ENCODE measurements around the gene YWHAB.
A peak's percentile ranks its signal among the peaks of the same experiment; 100 is the strongest.

YWHAB gene

GRCh38 chr20:44887466-44887865 lies 2.0 kb downstream of the YWHAB start:
- peak overlapping the region; percentile 97 for H3K4me3 ChIP-seq (ENCODE audit: control insufficient read depth, low read depth, low read length)

GRCh38 chr20:44888226-44889103 lies 3.0 kb downstream of the YWHAB start:
- TF ChIP-seq, protein P1, sequence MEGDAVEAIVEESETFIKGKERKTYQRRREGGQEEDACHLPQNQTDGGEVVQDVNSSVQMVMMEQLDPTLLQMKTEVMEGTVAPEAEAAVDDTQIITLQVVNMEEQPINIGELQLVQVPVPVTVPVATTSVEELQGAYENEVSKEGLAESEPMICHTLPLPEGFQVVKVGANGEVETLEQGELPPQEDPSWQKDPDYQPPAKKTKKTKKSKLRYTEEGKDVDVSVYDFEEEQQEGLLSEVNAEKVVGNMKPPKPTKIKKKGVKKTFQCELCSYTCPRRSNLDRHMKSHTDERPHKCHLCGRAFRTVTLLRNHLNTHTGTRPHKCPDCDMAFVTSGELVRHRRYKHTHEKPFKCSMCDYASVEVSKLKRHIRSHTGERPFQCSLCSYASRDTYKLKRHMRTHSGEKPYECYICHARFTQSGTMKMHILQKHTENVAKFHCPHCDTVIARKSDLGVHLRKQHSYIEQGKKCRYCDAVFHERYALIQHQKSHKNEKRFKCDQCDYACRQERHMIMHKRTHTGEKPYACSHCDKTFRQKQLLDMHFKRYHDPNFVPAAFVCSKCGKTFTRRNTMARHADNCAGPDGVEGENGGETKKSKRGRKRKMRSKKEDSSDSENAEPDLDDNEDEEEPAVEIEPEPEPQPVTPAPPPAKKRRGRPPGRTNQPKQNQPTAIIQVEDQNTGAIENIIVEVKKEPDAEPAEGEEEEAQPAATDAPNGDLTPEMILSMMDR (conservative IDR thresholded peaks at IDR 0.05; ENCODE audit: control insufficient read depth, insufficient read depth, low read depth, low read length), result peak; percentile 40
- DNase-seq (ENCODE audit: low read depth), result peak; percentile 38
- no peak overlapping the region for H3K4me3 ChIP-seq (ENCODE audit: control insufficient read depth, low read depth, low read length)

More at GRCh38 chr20:44887466-44887865, 2.0 kb downstream of the YWHAB start:
- TF ChIP-seq, protein P1 (conservative IDR thresholded peaks at IDR 0.05; ENCODE audit: control insufficient read depth, insufficient read depth, low read depth, low read length), result no peak
- DNase-seq (ENCODE audit: low read depth), result no peak

GRCh38 chr20:44891826-44892225 lies 6.3 kb downstream of the YWHAB start:
- DNase-seq (ENCODE audit: low read depth), result no peak
- TF ChIP-seq, protein P1 (conservative IDR thresholded peaks at IDR 0.05; ENCODE audit: control insufficient read depth, insufficient read depth, low read depth, low read length), result no peak
- H3K4me3 ChIP-seq (ENCODE audit: control insufficient read depth, low read depth, low read length), result no peak overlapping the region

DNA sequence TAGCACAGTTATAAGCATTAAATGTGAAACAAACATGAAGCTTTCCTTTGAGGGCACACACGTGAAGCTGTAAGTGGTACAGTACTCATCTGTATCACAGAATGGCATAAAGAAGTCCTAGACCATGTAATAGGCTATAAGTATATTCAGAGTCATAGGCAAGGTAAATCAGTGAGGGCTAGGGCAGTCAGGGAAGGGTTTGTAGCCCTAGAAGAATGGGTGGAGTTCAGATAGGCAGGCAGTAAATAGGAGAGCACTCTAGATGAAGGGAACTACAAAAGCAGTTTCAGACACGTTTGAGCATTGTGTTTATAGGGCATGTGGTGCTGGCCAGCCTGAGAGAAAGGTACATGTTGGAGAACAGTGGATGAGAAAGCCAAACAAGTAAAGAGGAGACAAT lies 9.5 kb downstream of the YWHAB start:
- DNase-seq (ENCODE audit: low read depth), result no peak
- TF ChIP-seq, protein P1 (conservative IDR thresholded peaks at IDR 0.05; ENCODE audit: control insufficient read depth, insufficient read depth, low read depth, low read length), result no peak
- H3K4me3 ChIP-seq (ENCODE audit: control insufficient read depth, low read depth, low read length), result no peak overlapping the region

GRCh38 chr20:44896583-44896982 lies 11.1 kb downstream of the YWHAB start:
- TF ChIP-seq, protein P1 (conservative IDR thresholded peaks at IDR 0.05; ENCODE audit: control insufficient read depth, insufficient read depth, low read depth, low read length), result no peak
- H3K4me3 ChIP-seq (ENCODE audit: control insufficient read depth, low read depth, low read length), result no peak overlapping the region
- no peak for DNase-seq (ENCODE audit: low read depth)

- TF ChIP-seq, protein P1 (conservative IDR thresholded peaks at IDR 0.05; ENCODE audit: control insufficient read depth, insufficient read depth, low read depth, low read length), result no peak
- H3K4me3 ChIP-seq (ENCODE audit: control insufficient read depth, low read depth, low read length), result no peak overlapping the region
- DNase-seq (ENCODE audit: low read depth), result no peak
Measured at GRCh38 chr20:44897133-44897532, 11.6 kb downstream of the YWHAB start.
